H1 (cell line): ENCODE measurements around the gene MGMT. TPM values are rescaled to one million over a fixed set of nuclear protein-coding genes. Genes with fewer than 3 reads are reported as not detected.

ENCODE experiments used
- CTCF ChIA-PET: fragments of 300-600 bp; sonication (Branson Sonifier 250); formaldehyde crosslinking; loops from one replicate; lab custom pipeline; 2021; ENCODE audit not compliant: partially characterized antibody; lab: Charles Lee
- POLR2A ChIA-PET: fragments of 300-600 bp; sonication (Branson Sonifier 250); formaldehyde crosslinking; loops from one replicate; lab custom pipeline; 2021; ENCODE audit warnings: inconsistent platforms; ENCODE audit not compliant: partially characterized antibody; lab: Charles Lee
- DNase-seq, 2 experiments: peaks; one replicate each; pipeline versions ENCODE4 v3.0.0 to v3.0.0-alpha.2; 2010 to 2022; ENCODE audit warnings: low spot score in 2 of 2, low read depth in 1 of 2, mixed read lengths in 1 of 2
- FAIRE-seq: peaks from 2 replicates; lab custom pipeline; 2011; peaks lifted over from hg19 to GRCh38; lab: Jason Lieb, UNC
- H2AFZ ChIP-seq: 2 replicates; pipeline ENCODE4 v1.8.1; 2012; ENCODE audit warnings: low read length, inconsistent platforms
- H2AK5ac ChIP-seq: 2 replicates; pipeline ENCODE4 v1.6.1; 2013; ENCODE audit warnings: low read depth, low read length
- H2BK120ac ChIP-seq: replicated peaks from 2 replicates; pipeline ENCODE3; 2013; ENCODE audit warnings: low read depth, low read length, inconsistent platforms
- H2BK12ac ChIP-seq: 2 replicates; pipeline ENCODE4 v1.6.1; 2013; ENCODE audit warnings: low read depth, low read length
- H2BK15ac ChIP-seq: 2 replicates; pipeline ENCODE4 v1.6.1; 2013; ENCODE audit warnings: low read length
- H2BK20ac ChIP-seq: 2 replicates; pipeline ENCODE4 v1.6.1; 2013; ENCODE audit warnings: low read length
- H2BK5ac ChIP-seq: 2 replicates; pipeline ENCODE4 v1.6.1; 2013; ENCODE audit warnings: low read depth, low read length
- H3K14ac ChIP-seq: 2 replicates; pipeline ENCODE4 v1.6.1; 2013; ENCODE audit warnings: inconsistent platforms; ENCODE audit not compliant: insufficient read length
- H3K18ac ChIP-seq: 2 replicates; pipeline ENCODE4 v1.6.1; 2013; ENCODE audit warnings: low read length; ENCODE audit errors: extremely low read depth
- H3K23ac ChIP-seq: 2 replicates; pipeline ENCODE4 v1.6.1; 2013; ENCODE audit warnings: inconsistent platforms; ENCODE audit not compliant: insufficient read length
- H3K23me2 ChIP-seq: 2 replicates; pipeline ENCODE4 v1.6.1; 2013; ENCODE audit warnings: low read depth, low read length
- H3K27ac ChIP-seq: 2 replicates; pipeline ENCODE4 v1.6.1; 2011; ENCODE audit warnings: low read depth, low read length, inconsistent platforms
- H3K27me3 ChIP-seq, 4 experiments: replicated peaks in 1 of 4; 1 replicate in 1 of 4; 2 replicates in 3 of 4; pipeline versions ENCODE4 v1.6.1 to v1.8.1; 2011 to 2013; ENCODE audit warnings: low read length in 3 of 4, mild to moderate bottlenecking in 3 of 4, inconsistent platforms in 2 of 4, mixed read lengths in 2 of 4, moderate library complexity in 1 of 4; ENCODE audit not compliant: control insufficient read depth in 3 of 4, insufficient read depth in 3 of 4; ENCODE audit errors: extremely low read depth in 1 of 4
- H3K36me3 ChIP-seq, 4 experiments: 2 replicates each; pipeline versions ENCODE4 v1.6.1 to v1.8.1; 2011 to 2013; ENCODE audit warnings: mild to moderate bottlenecking in 4 of 4, low read length in 3 of 4, moderate library complexity in 2 of 4, control low read depth in 1 of 4, inconsistent platforms in 1 of 4; ENCODE audit not compliant: insufficient read depth in 4 of 4, control insufficient read depth in 2 of 4
- H3K4ac ChIP-seq: replicated peaks from 2 replicates; pipeline ENCODE3; 2013; ENCODE audit warnings: low read length, low read depth, mixed read lengths, inconsistent platforms; ENCODE audit not compliant: insufficient read length
- H3K4me1 ChIP-seq, 4 experiments: replicated peaks in 1 of 4; 1 replicate in 1 of 4; 2 replicates in 3 of 4; pipeline versions ENCODE4 v1.6.1 to v1.8.1; 2011 to 2013; ENCODE audit warnings: low read length in 3 of 4, inconsistent platforms in 2 of 4, mixed read lengths in 1 of 4; ENCODE audit not compliant: insufficient read depth in 4 of 4, control insufficient read depth in 3 of 4
- H3K4me2 ChIP-seq, 2 experiments: 2 replicates each; pipeline versions ENCODE4 v1.6.1 to v1.8.1; 2011 to 2013; ENCODE audit warnings: low read depth in 2 of 2, low read length in 2 of 2, control low read depth in 1 of 2, inconsistent platforms in 1 of 2, mild to moderate bottlenecking in 1 of 2; ENCODE audit not compliant: insufficient read depth in 1 of 2
- H3K4me3 ChIP-seq, 4 experiments: fragments of 200-600, 300-600 bp in 1 of 4; sonication (generic), shearing (Covaris generic), sonication (Bioruptor Twin) in 1 of 4; 2 replicates each; pipeline versions ENCODE4 v1.5.1 to v1.8.1; 2011 to 2016; ENCODE audit warnings: low read length in 4 of 4, low read depth in 3 of 4, control low read depth in 2 of 4, inconsistent platforms in 2 of 4, mild to moderate bottlenecking in 2 of 4, mixed read lengths in 1 of 4, moderate library complexity in 1 of 4; ENCODE audit not compliant: insufficient read depth in 2 of 4; ENCODE audit errors: extremely low read depth in 1 of 4
- H3K56ac ChIP-seq: replicated peaks from 2 replicates; pipeline ENCODE3; 2013; ENCODE audit warnings: low read depth, mild to moderate bottlenecking, mixed read lengths, low read length, inconsistent platforms; ENCODE audit not compliant: insufficient read length
- H3K79me1 ChIP-seq: 2 replicates; pipeline ENCODE4 v1.6.1; 2013; ENCODE audit warnings: low read depth, low read length, control low read depth
- H3K79me2 ChIP-seq, 2 experiments: 2 replicates each; pipeline versions ENCODE4 v1.6.1 to v1.8.1; 2012 to 2013; ENCODE audit warnings: low read length in 2 of 2, mild to moderate bottlenecking in 2 of 2, inconsistent platforms in 1 of 2; ENCODE audit not compliant: insufficient read depth in 2 of 2, control insufficient read depth in 1 of 2
- H3K9ac ChIP-seq, 4 experiments: replicated peaks in 1 of 4; 1 replicate in 1 of 4; 2 replicates in 3 of 4; pipeline versions ENCODE4 v1.6.1 to v1.8.1; 2011 to 2013; ENCODE audit warnings: low read depth in 3 of 4, low read length in 3 of 4, control low read depth in 2 of 4, mild to moderate bottlenecking in 2 of 4, moderate library complexity in 2 of 4, inconsistent platforms in 1 of 4; ENCODE audit errors: extremely low read depth in 1 of 4
- H3K9me3 ChIP-seq, 2 experiments: 2 replicates each; pipeline versions ENCODE4 v1.6.1 to v1.8.1; 2012 to 2013; ENCODE audit warnings: mild to moderate bottlenecking in 2 of 2, moderate library complexity in 2 of 2, control low read depth in 1 of 2, inconsistent platforms in 1 of 2, low read depth in 1 of 2, low read length in 1 of 2, mixed read lengths in 1 of 2; ENCODE audit not compliant: insufficient read depth in 2 of 2
- H4K20me1 ChIP-seq, 2 experiments: replicated peaks in 1 of 2; 2 replicates each; pipeline versions ENCODE3 to v1.8.1; 2011 to 2013; ENCODE audit warnings: inconsistent platforms in 2 of 2, low read length in 2 of 2, mild to moderate bottlenecking in 1 of 2; ENCODE audit not compliant: insufficient read depth in 2 of 2, control insufficient read depth in 1 of 2
- H4K5ac ChIP-seq: 2 replicates; pipeline ENCODE4 v1.6.1; 2013; ENCODE audit warnings: low read length, low read depth, mixed read lengths, inconsistent platforms; ENCODE audit not compliant: insufficient read length
- H4K8ac ChIP-seq: 2 replicates; pipeline ENCODE4 v1.8.0; 2013; ENCODE audit warnings: mild to moderate bottlenecking, moderate library complexity, low read length, inconsistent platforms; ENCODE audit not compliant: insufficient read depth; ENCODE audit errors: extremely low read depth
- H4K91ac ChIP-seq: replicated peaks from 2 replicates; pipeline ENCODE3; 2013; ENCODE audit warnings: low read length, mixed read lengths, inconsistent platforms; ENCODE audit not compliant: insufficient read length
- GABPA ChIP-seq: IDR thresholded peaks from 2 replicates; pipeline ENCODE4 v1.6.1; 2011; ENCODE audit warnings: mild to moderate bottlenecking, low read length, moderate library complexity, borderline replicate concordance; ENCODE audit not compliant: insufficient read depth
- GTF2F1 ChIP-seq: IDR thresholded peaks from 2 replicates; pipeline ENCODE4 v1.6.1; 2012; ENCODE audit warnings: low read depth, low read length, improper control_type of control experiment, borderline replicate concordance
- KDM5A ChIP-seq: fragments of 200-600 bp; IDR thresholded peaks from 2 replicates; pipeline ENCODE4 v1.7.1; 2012; ENCODE audit warnings: mild to moderate bottlenecking, low read length, inconsistent platforms, mixed read lengths
- NRF1 ChIP-seq: IDR thresholded peaks from 2 replicates; pipeline ENCODE4 v1.6.1; 2011; ENCODE audit warnings: mild to moderate bottlenecking, low read depth, low read length, improper control_type of control experiment
- PHF8 ChIP-seq: fragments of 200-600 bp; sonication (generic); conservative IDR thresholded peaks from 2 replicates; pipeline ENCODE4 v1.7.1; 2012; ENCODE audit warnings: low read depth, mild to moderate bottlenecking, inconsistent platforms, low read length, moderate library complexity
- POU5F1 ChIP-seq: IDR thresholded peaks from 2 replicates; pipeline ENCODE4 v1.6.1; 2011; ENCODE audit warnings: low read depth, mild to moderate bottlenecking, low read length, moderate library complexity
- USF2 ChIP-seq: IDR thresholded peaks from 2 replicates; pipeline ENCODE4 v1.6.1; 2011; ENCODE audit warnings: low read length, improper control_type of control experiment
- WGBS, 2 experiments: shearing (Covaris generic) in 1 of 2; methylation state at CpG; one replicate each; pipeline versions ENCODE4 v1.1.6 to v1.1.7; 2013 to 2015; ENCODE audit warnings: low lambda C conversion rate in 2 of 2, mixed read lengths in 2 of 2, inconsistent platforms in 1 of 2, low coverage in 1 of 2, missing lambda C conversion rate in 1 of 2; ENCODE audit not compliant: insufficient replicate concordance in 2 of 2, insufficient coverage in 1 of 2, insufficient read length in 1 of 2; ENCODE audit errors: extremely low coverage in 1 of 2, missing lambda C conversion rate in 1 of 2; 5-methylcytosine and 5-hydroxymethylcytosine counted together
- polyA plus RNA-seq, 7 experiments: library from polyadenylated mRNA; depleted of rRNA in 3 of 7; stranded (reverse) in 5 of 7; unstranded in 2 of 7; fragments of >200 nt in 5 of 7; fragments of 200-250 nt in 2 of 7; gene quantifications; 1 replicate in 5 of 7; 2 replicates in 1 of 7; 4 replicates in 1 of 7; pipeline versions ENCODE4 v1.2.1 to v1.2.3, GENCODE V29; 2011 to 2013; ENCODE audit warnings: missing spikeins in 2 of 7, mixed read lengths in 2 of 7
- total RNA-seq: library from RNA; stranded (reverse); fragmentation: NEBNext Ultra II Directional; extraction: Animal tissue kit (Norgen Biotek cat#: 25700); gene quantifications from 2 replicates; pipeline ENCODE4 v1.2.1, GENCODE V29; 2021
- TF ChIP-seq, protein P1 (sequence below): IDR thresholded peaks from 2 replicates; pipeline ENCODE4 v1.6.1; 2011; ENCODE audit warnings: low read depth, mild to moderate bottlenecking, low read length; ENCODE audit not compliant: insufficient read depth

Gene MGMT
- total and polyA plus RNA-seq, 2 of the 8 experiments (the other 6 are each of a cell fraction or from before 2014, with no cell fraction given) = 9.9 to 10.7 TPM

DNA sequence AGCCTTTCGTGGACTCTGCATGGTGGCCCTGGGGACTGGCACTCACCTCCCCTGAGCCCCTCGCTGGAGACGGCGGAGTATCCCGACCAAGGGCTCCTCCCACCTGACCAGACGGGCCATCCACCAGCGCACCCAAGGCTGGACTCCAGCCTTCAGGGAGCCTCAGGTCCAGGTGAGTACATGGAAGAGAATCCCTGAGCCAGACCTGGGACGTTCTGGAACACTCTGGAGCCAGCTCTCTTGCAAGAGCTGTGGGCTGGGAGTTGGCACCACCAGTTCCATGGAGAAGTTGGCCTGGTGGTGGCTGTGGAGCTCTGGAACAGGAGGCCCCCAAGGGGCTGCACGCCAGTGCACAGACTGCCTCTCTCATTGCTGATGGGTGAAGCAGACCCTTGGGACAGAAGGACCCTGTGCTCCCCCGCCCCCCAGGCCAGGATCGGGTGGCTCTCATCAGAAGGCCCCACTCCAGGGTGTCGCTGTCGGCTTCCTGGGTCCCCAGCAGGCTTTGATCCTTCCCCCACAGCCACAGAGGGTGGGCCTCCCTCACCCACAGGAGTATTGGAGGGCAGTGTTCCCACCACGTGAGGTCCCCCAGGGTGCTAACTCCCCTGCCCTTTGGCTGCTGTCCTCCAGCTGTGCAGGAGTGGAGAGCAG lies 307.2 kb downstream of the MGMT start:
- 86% methylated on average over 11 of the region's 14 CpGs; no CpG with 5 or more reads in 1 of the 2 experiments for WGBS, 2 experiments
- CTCF ChIA-PET = interaction anchor here (0.7 to 1.1 kb wide), 2 partner anchors 11 to 21 kb away, joined by 3 to 4 read pairs; no protein-coding TSS in a partner anchor
- no peak for FAIRE-seq

More for the DNA sequence above, 307.2 kb downstream of the MGMT start:
- no peak for DNase-seq
- Histone ChIP-seq H2BK120ac (no peak overlapping the region), H3K4me3 (no peak overlapping the region), H4K91ac (no peak overlapping the region), H3K18ac (no peak overlapping the region)
- TF ChIP-seq POU5F1 (no peak), USF2 (no peak), PHF8 (no peak), GABPA (no peak), KDM5A (no peak), NRF1 (no peak), GTF2F1 (no peak)
- TF ChIP-seq, protein P1, sequence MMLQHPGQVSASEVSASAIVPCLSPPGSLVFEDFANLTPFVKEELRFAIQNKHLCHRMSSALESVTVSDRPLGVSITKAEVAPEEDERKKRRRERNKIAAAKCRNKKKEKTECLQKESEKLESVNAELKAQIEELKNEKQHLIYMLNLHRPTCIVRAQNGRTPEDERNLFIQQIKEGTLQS = no peak
- TF ChIP-seq, all 59 proteins: peak for 0
- POLR2A ChIA-PET = no interaction called here
- Histone ChIP-seq H3K36me3 (no peaks in the 10 kb centered on the region), H2AFZ (no peak overlapping the region), H4K20me1 (no peaks in the 10 kb centered on the region), H3K79me2 (no peaks in the 10 kb centered on the region), H4K8ac (peak overlapping the region; percentile 57; the same call in 1 of the 2 replicates), H3K56ac (no peak overlapping the region), H3K27me3 (no peaks in the 10 kb centered on the region), H4K5ac (no peak overlapping the region), H3K23ac (no peak overlapping the region), H2BK12ac (no peak overlapping the region), H3K79me1 (no peaks in the 10 kb centered on the region), H3K23me2 (no peaks in the 10 kb centered on the region), H2BK20ac (no peak overlapping the region), H2BK15ac (no peak overlapping the region), H3K4me1 (no peaks in the 10 kb centered on the region), H2BK5ac (no peak overlapping the region), H3K9me3 (no peaks in the 10 kb centered on the region), H3K9ac (no peak overlapping the region), H3K27ac (no peak overlapping the region), H3K4ac (no peak overlapping the region), H3K4me2 (no peak overlapping the region), H3K14ac (no peak overlapping the region), H2AK5ac (no peak overlapping the region)
